B cell (primary cell): ENCODE measurements around the gene EPSTI1. TPM values are rescaled to one million over a fixed set of nuclear protein-coding genes. Genes with fewer than 3 reads are reported as not detected.

Experiments used
- ATAC-seq: fragments of 200-7000 bp; cut with Tn5 transposase; one replicate; pipeline ENCODE4 v1.10.0; 2021; ENCODE audit warnings: low read depth, mild to moderate bottlenecking, moderate number of reproducible peaks, moderate library complexity
- CTCF ChIA-PET: fragments of 350-600 bp; sonication (Branson Sonifier 250); formaldehyde crosslinking; loops from one replicate; lab custom pipeline; 2021; ENCODE audit warnings: antibody characterized with exemption, inconsistent platforms; lab: Charles Lee
- POLR2A ChIA-PET: fragments of 350-600 bp; sonication (Branson Sonifier 250); formaldehyde crosslinking; loops from one replicate; lab custom pipeline; 2021; ENCODE audit warnings: antibody characterized with exemption; lab: Charles Lee
- DNase-seq: peaks from one replicate; pipeline ENCODE4 v3.0.0; 2013
- H2AFZ ChIP-seq: 2 replicates; pipeline ENCODE4 v1.6.1; 2012; ENCODE audit warnings: mild to moderate bottlenecking, low read depth, low read length; ENCODE audit not compliant: insufficient read depth, poor library complexity, severe bottlenecking
- H3K27ac ChIP-seq, 2 donors: 1 replicate in 1 of 2; 2 replicates in 1 of 2; pipeline ENCODE4 v1.5.1; 2012 to 2013; ENCODE audit warnings: low read length in 2 of 2, mild to moderate bottlenecking in 2 of 2, moderate library complexity in 1 of 2
- H3K27me3 ChIP-seq, 4 experiments: fragments of 200-600 bp in 1 of 4; sonication (generic) in 1 of 4; replicated peaks in 1 of 4; 1 replicate in 2 of 4; 2 replicates in 2 of 4; pipeline versions ENCODE4 v1.6.1 to v1.7.0; 2013 to 2016; ENCODE audit warnings: low read length in 3 of 4, mild to moderate bottlenecking in 2 of 4, mixed read lengths in 1 of 4, moderate library complexity in 1 of 4; ENCODE audit not compliant: insufficient read depth in 4 of 4, control insufficient read depth in 3 of 4; ENCODE audit errors: control extremely low read depth in 1 of 4
- H3K36me3 ChIP-seq, 2 experiments: replicated peaks in 1 of 2; 1 replicate in 1 of 2; 2 replicates in 1 of 2; pipeline versions ENCODE4 v1.6.1 to v1.7.1; 2013; ENCODE audit warnings: low read length in 1 of 2; ENCODE audit not compliant: insufficient read depth in 2 of 2, control insufficient read depth in 1 of 2; ENCODE audit errors: control extremely low read depth in 1 of 2, extremely low read depth in 1 of 2
- H3K4me1 ChIP-seq, 2 donors: fragments of 200-600 bp in 1 of 2; sonication (generic) in 1 of 2; 1 replicate in 1 of 2; 2 replicates in 1 of 2; pipeline versions ENCODE4 v1.5.1 to v1.6.1; 2013 to 2017; ENCODE audit warnings: low read length in 2 of 2; ENCODE audit not compliant: control insufficient read depth in 2 of 2, insufficient read depth in 2 of 2
- H3K4me2 ChIP-seq: replicated peaks from 2 replicates; pipeline ENCODE3; 2012; ENCODE audit warnings: mild to moderate bottlenecking, low read depth, low read length; ENCODE audit not compliant: poor library complexity, severe bottlenecking
- H3K4me3 ChIP-seq, 5 experiments: fragments of 200-600 bp in 1 of 5; sonication (generic) in 1 of 5; 1 replicate in 3 of 5; 2 replicates in 2 of 5; pipeline versions ENCODE4 v1.5.1 to v1.7.0; 2011 to 2016; ENCODE audit warnings: low read length in 4 of 5, mild to moderate bottlenecking in 4 of 5, low read depth in 2 of 5, control low read depth in 1 of 5, moderate library complexity in 1 of 5; ENCODE audit not compliant: insufficient read depth in 1 of 5; ENCODE audit errors: control extremely low read depth in 1 of 5, extremely low read depth in 1 of 5
- H3K79me2 ChIP-seq: fragments of 200-600 bp; sonication (generic); one replicate; pipeline ENCODE4 v1.6.0; 2016; ENCODE audit warnings: low read length; ENCODE audit not compliant: control insufficient read depth, insufficient read depth
- H3K9ac ChIP-seq: fragments of 200-600 bp; sonication (generic); 2 replicates; pipeline ENCODE4 v1.6.1; 2017; ENCODE audit warnings: mild to moderate bottlenecking, low read length, moderate library complexity
- H3K9me3 ChIP-seq, 3 donors: one replicate each; pipeline versions ENCODE4 v1.6.1 to v1.7.1; 2013; ENCODE audit warnings: low read length in 2 of 3; ENCODE audit not compliant: control insufficient read depth in 2 of 3, insufficient read depth in 1 of 3; ENCODE audit errors: control extremely low read depth in 1 of 3
- H4K20me1 ChIP-seq: 2 replicates; pipeline ENCODE4 v1.6.0; 2012; ENCODE audit warnings: mild to moderate bottlenecking, low read length; ENCODE audit not compliant: insufficient read depth, control insufficient read depth, poor library complexity, severe bottlenecking
- H3K27ac Mint-ChIP-seq: one replicate; pipeline ENCODE4 v1.8.0; 2021; ENCODE audit warnings: mixed read lengths
- H3K27me3 Mint-ChIP-seq: one replicate; pipeline ENCODE4 v1.8.0; 2021; ENCODE audit warnings: mixed read lengths
- H3K4me1 Mint-ChIP-seq: one replicate; pipeline ENCODE4 v1.8.0; 2021; ENCODE audit warnings: mixed read lengths
- H3K4me3 Mint-ChIP-seq: one replicate; pipeline ENCODE4 v1.8.0; 2021; ENCODE audit warnings: mixed read lengths
- H3K9me3 Mint-ChIP-seq: one replicate; pipeline ENCODE4 v1.8.0; 2022; ENCODE audit warnings: mixed read lengths; ENCODE audit not compliant: insufficient read depth
- EZH2 ChIP-seq: IDR thresholded peaks from 2 replicates; pipeline ENCODE4 v1.6.1; 2012; ENCODE audit warnings: borderline replicate concordance, low read depth, mild to moderate bottlenecking, moderate library complexity, low read length; ENCODE audit not compliant: insufficient read depth, poor library complexity, severe bottlenecking
- WGBS: methylation state at CpG from one replicate; pipeline ENCODE4 v1.1.5; 2013; ENCODE audit warnings: missing lambda C conversion rate; ENCODE audit not compliant: insufficient coverage; 5-methylcytosine and 5-hydroxymethylcytosine counted together
- intact Hi-C: fragments of 100-400 bp; cut with micrococcal nuclease; formaldehyde crosslinking; loops from one replicate; pipeline ENCODE4 v1.10.0; 2022
- polyA plus RNA-seq: library from polyadenylated mRNA; depleted of rRNA; stranded (reverse); fragments of >200 nt; gene quantifications from 2 replicates; pipeline ENCODE4 v1.2.3, GENCODE V29; 2012
- total RNA-seq, 2 donors: library from RNA; stranded (reverse); fragments of 120-200 nt in 1 of 2; gene quantifications; 1 replicate in 1 of 2; 2 replicates in 1 of 2; pipeline versions ENCODE4 v1.2.3 to v1.2.4, GENCODE V29; 2013 to 2022
- TF ChIP-seq, protein P1 (sequence below): fragments of 200-600 bp; IDR thresholded peaks from one replicate; pipeline ENCODE4 v1.8.0; 2022; ENCODE audit warnings: antibody characterized with exemption, mild to moderate bottlenecking

Gene EPSTI1
- total and polyA plus RNA-seq, 2 donors (not counting 1 experiment from before 2014, with no cell fraction given): 13.4 to 41.8 TPM

DNA sequence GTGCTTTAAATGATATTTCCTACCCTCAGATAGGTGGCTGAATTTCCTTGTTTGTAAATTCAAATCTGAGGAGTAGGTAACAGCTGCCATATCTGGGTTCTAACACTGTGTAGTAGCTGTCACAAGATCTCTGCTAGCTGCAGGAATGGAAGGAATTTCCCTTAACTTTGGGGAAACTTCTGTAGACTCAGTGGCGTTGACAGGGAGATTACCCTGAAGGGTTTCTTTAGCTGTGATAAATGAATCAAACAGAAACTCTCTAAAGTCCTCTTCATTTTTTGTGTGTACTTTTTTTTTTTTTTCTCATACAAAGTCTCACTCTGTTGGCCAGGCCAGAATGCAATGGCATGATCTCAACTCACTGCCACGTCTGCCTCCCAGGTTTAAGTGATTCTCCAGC, 5.3 kb upstream of the EPSTI1 start:
- Histone ChIP-seq H3K27ac (no peak overlapping the region), H3K4me2 (no peak overlapping the region), H4K20me1 (no peaks in the 10 kb centered on the region), H2AFZ (no peak overlapping the region), H3K79me2 (no peaks in the 10 kb centered on the region), H3K27me3 (no peaks in the 10 kb centered on the region), H3K9me3 (peaks cover 0 to 1% (median 0%) of the 10 kb centered on the region in 3 donors), H3K4me3 (no peak overlapping the region), H3K4me1 (peaks cover 6 to 9% of the 10 kb centered on the region in 2 donors), H3K36me3 (no peaks in the 10 kb centered on the region), H3K9ac (no peak overlapping the region)
- ChIA-PET POLR2A (interaction anchor here (1.0 kb wide), 1 partner anchor 9 kb away, joined by 5 read pairs; no protein-coding TSS in a partner anchor), CTCF (interaction anchor here (0.8 to 0.9 kb wide), 3 partner anchors 25 to 132 kb away, joined by 3 read pairs; no protein-coding TSS in a partner anchor)
- WGBS: no CpG with 5 or more reads among the region's 2 CpGs
- intact Hi-C loops: no loop called here
- Mint-ChIP-seq H3K4me3 (no peak overlapping the region), H3K9me3 (no peaks in the 10 kb centered on the region), H3K4me1 (peaks cover 10% of the 10 kb centered on the region), H3K27ac (no peak overlapping the region), H3K27me3 (no peaks in the 10 kb centered on the region)
- TF ChIP-seq EZH2: no peak
- TF ChIP-seq, protein P1, sequence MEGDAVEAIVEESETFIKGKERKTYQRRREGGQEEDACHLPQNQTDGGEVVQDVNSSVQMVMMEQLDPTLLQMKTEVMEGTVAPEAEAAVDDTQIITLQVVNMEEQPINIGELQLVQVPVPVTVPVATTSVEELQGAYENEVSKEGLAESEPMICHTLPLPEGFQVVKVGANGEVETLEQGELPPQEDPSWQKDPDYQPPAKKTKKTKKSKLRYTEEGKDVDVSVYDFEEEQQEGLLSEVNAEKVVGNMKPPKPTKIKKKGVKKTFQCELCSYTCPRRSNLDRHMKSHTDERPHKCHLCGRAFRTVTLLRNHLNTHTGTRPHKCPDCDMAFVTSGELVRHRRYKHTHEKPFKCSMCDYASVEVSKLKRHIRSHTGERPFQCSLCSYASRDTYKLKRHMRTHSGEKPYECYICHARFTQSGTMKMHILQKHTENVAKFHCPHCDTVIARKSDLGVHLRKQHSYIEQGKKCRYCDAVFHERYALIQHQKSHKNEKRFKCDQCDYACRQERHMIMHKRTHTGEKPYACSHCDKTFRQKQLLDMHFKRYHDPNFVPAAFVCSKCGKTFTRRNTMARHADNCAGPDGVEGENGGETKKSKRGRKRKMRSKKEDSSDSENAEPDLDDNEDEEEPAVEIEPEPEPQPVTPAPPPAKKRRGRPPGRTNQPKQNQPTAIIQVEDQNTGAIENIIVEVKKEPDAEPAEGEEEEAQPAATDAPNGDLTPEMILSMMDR: no peak
- ATAC-seq (no peak), DNase-seq (no peak)

DNA sequence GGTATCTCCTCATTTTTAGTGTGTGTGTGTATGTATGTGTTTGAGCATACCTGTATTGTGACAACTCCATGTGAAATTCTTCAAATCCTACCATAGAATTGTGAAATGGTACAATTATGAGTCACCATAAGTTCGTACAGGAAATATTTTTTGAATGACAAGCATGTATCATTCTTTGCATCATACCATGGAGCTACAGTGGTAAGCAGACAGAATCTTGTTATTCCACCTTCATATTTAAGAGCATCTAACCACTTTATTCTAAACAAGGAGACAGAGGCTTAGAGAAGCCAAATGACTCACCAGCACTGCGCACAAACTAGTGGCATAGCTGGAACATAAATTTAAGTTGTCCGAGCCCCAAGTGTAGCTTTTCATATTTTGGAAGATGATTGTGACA, 4.5 kb upstream of the EPSTI1 start:
- intact Hi-C loops: no loop called here
- no peaks in the 10 kb centered on the region for H3K27me3 Mint-ChIP-seq
- Histone ChIP-seq H3K9me3 (no peaks in the 10 kb centered on the region), H3K36me3 (no peaks in the 10 kb centered on the region), H3K79me2 (peaks cover 3% of the 10 kb centered on the region), H4K20me1 (no peaks in the 10 kb centered on the region), H2AFZ (no peak overlapping the region), H3K9ac (no peak overlapping the region), H3K4me1 (peaks cover 6 to 10% of the 10 kb centered on the region in 2 donors), H3K27ac (no peak overlapping the region), H3K4me2 (no peak overlapping the region), H3K4me3 (no peak overlapping the region), H3K27me3 (no peaks in the 10 kb centered on the region)
- ChIA-PET CTCF (interaction anchor here (0.9 kb wide), 2 partner anchors 89 to 133 kb away, joined by 3 read pairs; no protein-coding TSS in a partner anchor), POLR2A (no interaction called here)
- H3K27ac Mint-ChIP-seq: no peak overlapping the region
- TF ChIP-seq EZH2: no peak
- TF ChIP-seq, protein P1: no peak
- H3K4me3 Mint-ChIP-seq: no peak overlapping the region
- H3K9me3 Mint-ChIP-seq: no peaks in the 10 kb centered on the region
- ATAC-seq: no peak
- DNase-seq: no peak
- H3K4me1 Mint-ChIP-seq: peaks cover 14% of the 10 kb centered on the region
- WGBS: no CpG with 5 or more reads among the region's 3 CpGs
